Measurements from ENCODE around the gene EPHA1. TPM values are rescaled to one million over a fixed set of nuclear protein-coding genes. Genes with fewer than 3 reads are reported as not detected.
"Not testable (repeated sequence)": the region's sequence is repeated elsewhere in the genome, so short reads cannot be mapped to it uniquely, and the experiment has no call there.

Gene EPHA1
- total RNA-seq, 1 donor from 2014 or later: 0.07 TPM

DNA sequence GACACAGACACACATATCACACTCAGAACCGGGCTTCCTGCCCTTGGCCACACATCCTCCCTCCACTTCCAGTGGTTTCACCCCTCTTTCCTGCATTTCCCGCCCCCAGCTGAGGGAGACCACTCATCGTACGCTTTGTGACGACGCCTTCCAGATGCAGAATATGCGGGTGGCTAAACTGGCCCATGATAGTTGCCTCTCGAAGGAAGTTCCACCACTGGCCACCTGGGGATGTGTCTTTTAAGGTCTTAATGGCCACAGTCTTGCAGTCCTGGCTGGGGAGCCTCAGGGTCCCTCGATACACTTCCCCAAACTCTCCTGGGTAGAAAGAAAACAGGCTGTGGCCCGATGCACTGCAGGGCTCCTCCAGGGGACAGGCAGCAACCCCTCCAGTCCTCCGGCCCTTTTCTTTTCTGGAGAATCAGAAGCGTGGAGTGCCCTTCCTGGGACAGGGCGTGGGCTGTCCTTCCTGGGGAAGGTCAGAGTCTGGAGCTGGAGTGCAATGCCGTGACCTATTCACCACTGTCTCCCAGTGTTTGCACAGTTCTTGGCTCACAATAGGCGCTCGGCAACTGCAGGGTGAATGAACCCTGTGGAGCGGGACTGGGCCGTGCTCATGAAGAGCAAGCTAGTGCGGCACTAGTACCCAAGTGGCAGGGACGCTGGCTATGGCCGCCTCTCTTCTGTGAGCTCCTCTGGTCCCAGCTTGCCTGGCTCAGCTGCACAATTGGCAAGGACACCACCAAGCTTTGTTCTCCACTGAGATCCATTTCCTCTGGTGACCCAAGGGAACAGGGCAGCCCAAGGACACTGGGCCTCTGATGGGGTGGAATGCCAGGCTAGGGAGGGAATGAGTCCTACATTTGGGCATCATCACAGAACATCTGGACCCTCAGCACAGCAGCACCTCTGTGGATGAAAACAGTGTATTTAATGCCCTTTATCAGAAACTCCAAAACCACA lies 13.2 kb downstream of the EPHA1 start:
- H3K9me3 Mint-ChIP-seq: no peaks in the 10 kb centered on the region
- H3K36me3 Mint-ChIP-seq (ENCODE audit: low read depth): peaks cover 16% of the 10 kb centered on the region
- no peak for DNase-seq (ENCODE audit: low spot score)
- H3K27ac Mint-ChIP-seq: no peak overlapping the region
- no peaks in the 10 kb centered on the region for H3K4me1 Mint-ChIP-seq (ENCODE audit: low read depth)
- no peak overlapping the region for H3K4me3 Mint-ChIP-seq (ENCODE audit: low read depth)
- intact Hi-C loops (cut with micrococcal nuclease): no loop called here
- H3K27me3 Mint-ChIP-seq (ENCODE audit: low read depth): no peaks in the 10 kb centered on the region

DNA sequence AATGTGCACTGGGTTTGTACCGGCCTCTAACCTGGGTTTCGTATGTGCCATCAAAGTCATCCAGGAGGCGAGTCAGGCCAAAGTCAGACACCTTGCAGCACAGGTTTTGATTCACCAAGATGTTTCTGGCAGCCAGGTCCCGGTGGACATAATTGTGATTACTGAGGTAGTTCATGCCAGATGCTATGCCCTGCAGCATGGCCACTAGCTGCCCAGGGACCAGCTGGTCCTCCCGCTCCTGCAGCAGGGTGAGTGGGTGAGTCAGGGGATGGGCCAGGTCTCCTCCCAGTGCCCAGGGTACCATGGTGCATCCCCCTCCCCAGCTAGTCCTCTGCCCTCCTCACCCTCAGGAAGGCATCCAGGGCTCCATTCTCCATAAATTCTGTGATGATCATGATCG lies 13.9 kb downstream of the EPHA1 start:
- no peak for DNase-seq (ENCODE audit: low spot score)
- Mint-ChIP-seq H3K4me1 (ENCODE audit: low read depth) (peaks cover 4% of the 10 kb centered on the region), H3K36me3 (ENCODE audit: low read depth) (peaks cover 23% of the 10 kb centered on the region), H3K27ac (no peak overlapping the region), H3K27me3 (ENCODE audit: low read depth) (no peaks in the 10 kb centered on the region), H3K9me3 (no peaks in the 10 kb centered on the region), H3K4me3 (ENCODE audit: low read depth) (no peak overlapping the region)
- intact Hi-C loops (cut with micrococcal nuclease): no loop called here

DNA sequence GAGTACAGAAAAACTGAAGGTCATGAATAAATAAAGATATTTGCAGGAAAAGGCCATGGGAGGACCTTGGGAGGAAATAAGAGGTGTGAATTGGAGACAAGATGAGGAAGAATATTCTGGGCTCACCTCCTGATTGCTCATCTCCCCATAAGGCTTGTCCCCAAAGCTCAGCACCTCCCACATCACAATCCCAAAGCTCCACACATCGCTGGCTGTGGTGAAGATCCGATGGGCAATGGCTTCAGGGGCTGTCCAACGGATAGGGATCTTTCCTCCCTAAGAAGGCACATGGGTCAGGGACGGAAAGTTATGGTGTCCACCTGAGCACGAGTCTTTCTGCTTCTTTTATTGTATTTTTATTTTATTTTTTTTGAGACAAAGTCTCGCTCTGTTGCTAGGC lies 14.6 kb downstream of the EPHA1 start:
- Mint-ChIP-seq H3K27ac (no peak overlapping the region), H3K27me3 (ENCODE audit: low read depth) (no peaks in the 10 kb centered on the region), H3K36me3 (ENCODE audit: low read depth) (peaks cover 30% of the 10 kb centered on the region), H3K9me3 (no peaks in the 10 kb centered on the region), H3K4me3 (ENCODE audit: low read depth) (no peak overlapping the region), H3K4me1 (ENCODE audit: low read depth) (peaks cover 9% of the 10 kb centered on the region)
- DNase-seq (ENCODE audit: low spot score): no peak
- intact Hi-C loops (cut with micrococcal nuclease): no loop called here

- no peak overlapping the region for H3K4me3 Mint-ChIP-seq (ENCODE audit: low read depth)
- no peaks in the 10 kb centered on the region for H3K9me3 Mint-ChIP-seq
- no peaks in the 10 kb centered on the region for H3K27me3 Mint-ChIP-seq (ENCODE audit: low read depth)
- no peak overlapping the region for H3K27ac Mint-ChIP-seq
- DNase-seq (ENCODE audit: low spot score): no peak
- H3K4me1 Mint-ChIP-seq (ENCODE audit: low read depth): peaks cover 10% of the 10 kb centered on the region
- peaks cover 32% of the 10 kb centered on the region for H3K36me3 Mint-ChIP-seq (ENCODE audit: low read depth)
- intact Hi-C loops (cut with micrococcal nuclease): no loop called here
Measured at GRCh38 chr7:143393267-143394041, 15.2 kb downstream of the EPHA1 start.

DNA sequence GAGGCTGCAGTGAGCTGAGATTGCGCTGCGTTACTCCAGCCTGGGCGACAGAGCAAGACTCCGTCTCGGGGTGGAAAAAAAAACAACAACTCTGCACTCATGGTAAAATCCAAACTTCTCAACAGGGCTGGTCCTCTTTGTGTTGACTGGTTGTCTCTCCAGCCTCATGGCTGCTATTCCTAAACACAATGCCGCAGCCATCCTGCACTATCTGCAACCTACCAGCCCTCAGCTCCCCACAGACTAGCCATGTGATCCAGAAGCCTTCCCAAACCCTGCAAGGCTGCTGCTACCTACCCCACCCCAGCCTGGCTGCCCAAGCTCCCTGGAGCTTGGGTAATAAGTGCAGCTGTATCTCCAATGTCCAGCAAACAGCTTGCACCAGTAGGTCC lies 15.8 kb downstream of the EPHA1 start:
- H3K4me3 Mint-ChIP-seq (ENCODE audit: low read depth): no peak overlapping the region
- no peaks in the 10 kb centered on the region for H3K27me3 Mint-ChIP-seq (ENCODE audit: low read depth)
- intact Hi-C loops (cut with micrococcal nuclease): no loop called here
- H3K27ac Mint-ChIP-seq: no peak overlapping the region
- H3K36me3 Mint-ChIP-seq (ENCODE audit: low read depth): peaks cover 32% of the 10 kb centered on the region
- H3K4me1 Mint-ChIP-seq (ENCODE audit: low read depth): peaks cover 10% of the 10 kb centered on the region
- DNase-seq (ENCODE audit: low spot score): no peak
- H3K9me3 Mint-ChIP-seq: no peaks in the 10 kb centered on the region

GRCh38 chr7:143392427-143392826 lies 16.2 kb downstream of the EPHA1 start:
- H3K4me3 Mint-ChIP-seq (ENCODE audit: low read depth); DNase-seq (ENCODE audit: low spot score); H3K9me3 Mint-ChIP-seq; H3K27me3 Mint-ChIP-seq (ENCODE audit: low read depth); intact Hi-C loops (cut with micrococcal nuclease); H3K27ac Mint-ChIP-seq: not testable (repeated sequence)
- Mint-ChIP-seq H3K4me1 (ENCODE audit: low read depth) (peaks cover 10% of the 10 kb centered on the region), H3K36me3 (ENCODE audit: low read depth) (peaks cover 37% of the 10 kb centered on the region)

- DNase-seq (ENCODE audit: low spot score): no peak
- intact Hi-C loops (cut with micrococcal nuclease): no loop called here
- Mint-ChIP-seq H3K36me3 (ENCODE audit: low read depth) (peaks cover 37% of the 10 kb centered on the region), H3K4me1 (ENCODE audit: low read depth) (peaks cover 10% of the 10 kb centered on the region), H3K27ac (no peak overlapping the region), H3K9me3 (no peaks in the 10 kb centered on the region), H3K4me3 (ENCODE audit: low read depth) (no peak overlapping the region), H3K27me3 (ENCODE audit: low read depth) (no peaks in the 10 kb centered on the region)
Measured at GRCh38 chr7:143391462-143392404, 16.9 kb downstream of the EPHA1 start.

DNA sequence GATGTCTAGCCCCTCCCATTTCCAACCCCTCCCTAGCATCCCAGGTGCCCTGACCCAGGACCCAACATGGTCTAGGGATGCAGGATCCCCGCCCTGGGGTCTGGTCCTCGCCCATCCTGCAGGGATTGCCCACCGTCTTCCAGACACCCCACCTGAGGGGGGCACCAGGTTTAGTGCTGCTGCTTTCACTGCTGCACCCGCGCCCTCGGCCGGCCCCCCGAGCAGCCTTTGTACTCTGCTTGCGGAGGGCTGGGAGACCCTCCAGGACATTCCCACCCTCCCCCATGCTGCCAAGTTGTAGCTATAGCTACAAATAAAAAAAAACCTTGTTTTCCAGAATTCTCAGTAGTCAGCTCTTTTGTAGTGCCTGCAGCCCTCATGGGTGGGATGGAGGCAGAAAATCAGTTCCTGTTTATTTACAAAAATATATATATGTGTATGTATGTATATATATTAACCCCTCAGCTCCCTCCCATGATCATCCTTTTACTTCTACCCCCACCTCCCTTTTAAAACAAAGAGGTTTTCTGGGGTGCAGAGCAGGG lies 17.8 kb downstream of the EPHA1 start:
- H3K27ac Mint-ChIP-seq: no peak overlapping the region
- H3K4me3 Mint-ChIP-seq (ENCODE audit: low read depth): no peak overlapping the region
- peaks cover 10% of the 10 kb centered on the region for H3K4me1 Mint-ChIP-seq (ENCODE audit: low read depth)
- intact Hi-C loops (cut with micrococcal nuclease): no loop called here
- DNase-seq (ENCODE audit: low spot score): no peak
- no peaks in the 10 kb centered on the region for H3K27me3 Mint-ChIP-seq (ENCODE audit: low read depth)
- H3K9me3 Mint-ChIP-seq: no peaks in the 10 kb centered on the region
- peaks cover 37% of the 10 kb centered on the region for H3K36me3 Mint-ChIP-seq (ENCODE audit: low read depth)

DNA sequence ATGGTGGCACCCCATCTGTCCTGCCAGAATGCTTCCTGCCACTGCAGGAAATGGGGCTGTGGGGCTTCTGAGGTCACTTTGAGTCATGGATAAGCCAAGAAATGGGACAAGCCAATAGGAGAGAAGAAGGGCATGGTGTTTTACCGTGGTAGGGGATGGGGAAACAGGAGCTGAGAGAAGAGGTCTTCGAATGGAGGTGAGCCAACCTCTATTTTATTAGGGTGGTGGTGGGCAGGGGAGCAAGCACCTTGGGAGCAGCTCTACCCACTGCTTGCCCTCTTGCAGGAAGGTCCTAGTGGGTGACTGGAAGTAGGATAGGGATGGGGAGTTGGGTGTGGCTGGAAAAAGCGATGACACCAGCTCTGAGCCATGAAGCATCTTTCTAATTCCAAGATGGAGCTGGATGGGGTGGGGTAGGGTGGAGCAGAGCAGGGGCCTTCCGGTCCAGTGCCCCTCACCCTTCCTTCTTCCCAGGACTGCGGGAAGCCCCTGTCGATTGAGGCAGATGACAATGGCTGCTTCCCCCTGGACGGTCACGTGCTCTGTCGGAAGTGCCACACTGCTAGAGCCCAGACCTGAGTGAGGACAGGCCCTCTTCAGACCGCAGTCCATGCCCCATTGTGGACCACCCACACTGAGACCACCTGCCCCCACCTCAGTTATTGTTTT lies 18.4 kb downstream of the EPHA1 start:
- peak overlapping the region; percentile 18 for H3K27ac Mint-ChIP-seq
- H3K9me3 Mint-ChIP-seq: no peaks in the 10 kb centered on the region
- H3K27me3 Mint-ChIP-seq (ENCODE audit: low read depth): no peaks in the 10 kb centered on the region
- intact Hi-C loops (cut with micrococcal nuclease): no loop called here
- H3K36me3 Mint-ChIP-seq (ENCODE audit: low read depth): peaks cover 37% of the 10 kb centered on the region
- H3K4me1 Mint-ChIP-seq (ENCODE audit: low read depth): peaks cover 10% of the 10 kb centered on the region
- no peak overlapping the region for H3K4me3 Mint-ChIP-seq (ENCODE audit: low read depth)
- no peak for DNase-seq (ENCODE audit: low spot score)

DNA sequence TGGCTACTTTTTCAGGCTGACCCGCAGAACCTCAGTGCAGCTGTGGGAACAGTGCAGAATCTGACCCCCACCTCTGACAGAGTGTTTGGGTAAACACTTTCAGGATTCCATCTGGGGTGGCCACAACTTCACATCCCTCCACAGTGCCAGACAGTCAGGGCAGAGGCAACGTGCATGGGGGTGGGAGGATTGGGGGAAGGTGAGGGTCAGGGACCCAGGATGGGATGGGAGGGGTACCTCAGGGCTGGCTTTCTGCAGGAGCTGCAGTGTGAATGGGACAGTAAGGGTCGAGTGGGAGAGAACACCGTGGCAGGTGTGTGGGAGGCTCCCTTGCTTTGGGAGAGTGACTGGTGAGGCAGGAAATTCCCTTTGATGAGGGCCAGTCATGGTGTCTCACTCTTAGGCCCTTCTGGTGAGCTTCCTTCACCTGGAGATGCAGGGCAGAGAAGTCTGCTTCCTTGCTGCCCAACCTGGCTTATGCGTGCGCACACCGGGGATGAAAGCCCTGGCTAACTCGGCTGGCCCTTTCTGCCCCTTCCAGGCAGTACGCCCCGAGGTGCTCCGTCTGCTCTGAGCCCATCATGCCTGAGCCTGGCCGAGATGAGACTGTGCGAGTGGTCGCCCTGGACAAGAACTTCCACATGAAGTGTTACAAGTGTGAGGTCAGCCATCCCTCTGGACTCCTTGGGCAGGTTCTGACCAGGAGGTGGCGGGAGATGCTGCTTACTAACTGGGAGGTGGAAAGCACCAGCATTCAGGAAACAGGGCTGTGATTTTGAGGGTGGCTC lies 19.1 kb downstream of the EPHA1 start:
- H3K36me3 Mint-ChIP-seq (ENCODE audit: low read depth): peaks cover 37% of the 10 kb centered on the region
- DNase-seq (ENCODE audit: low spot score): no peak
- H3K27ac Mint-ChIP-seq: peak overlapping the region; percentile 18
- no peaks in the 10 kb centered on the region for H3K27me3 Mint-ChIP-seq (ENCODE audit: low read depth)
- no peaks in the 10 kb centered on the region for H3K9me3 Mint-ChIP-seq
- intact Hi-C loops (cut with micrococcal nuclease): no loop called here
- H3K4me1 Mint-ChIP-seq (ENCODE audit: low read depth): peaks cover 10% of the 10 kb centered on the region
- H3K4me3 Mint-ChIP-seq (ENCODE audit: low read depth): no peak overlapping the region

GRCh38 chr7:143388491-143389101 lies 20.1 kb downstream of the EPHA1 start:
- no peaks in the 10 kb centered on the region for H3K27me3 Mint-ChIP-seq (ENCODE audit: low read depth)
- DNase-seq (ENCODE audit: low spot score): no peak
- no peak overlapping the region for H3K27ac Mint-ChIP-seq
- intact Hi-C loops (cut with micrococcal nuclease): no loop called here
- H3K36me3 Mint-ChIP-seq (ENCODE audit: low read depth): peaks cover 37% of the 10 kb centered on the region
- no peak overlapping the region for H3K4me3 Mint-ChIP-seq (ENCODE audit: low read depth)
- no peaks in the 10 kb centered on the region for H3K9me3 Mint-ChIP-seq
- peaks cover 10% of the 10 kb centered on the region for H3K4me1 Mint-ChIP-seq (ENCODE audit: low read depth)
